GM23338 (cell line): ENCODE data around the gene NEURL3. TPM values are rescaled to one million over a fixed set of nuclear protein-coding genes. Genes with fewer than 3 reads are reported as not detected.
A peak's percentile ranks its signal among the peaks of the same experiment; 100 is the strongest.

Experiments
- ATAC-seq: fragments of 200-7000 bp; cut with Tn5 transposase; 3 replicates; pipeline ENCODE4 v1.9.1; 2020
- DNase-seq: peaks from one replicate; pipeline ENCODE4 v3.0.0-alpha.2; 2015; ENCODE audit warnings: low spot score
- H2AFZ ChIP-seq: fragments of 200-600 bp; sonication (generic); 2 replicates; pipeline ENCODE4 v1.8.0; 2016; ENCODE audit warnings: antibody characterized with exemption, mild to moderate bottlenecking, moderate library complexity
- H3F3A ChIP-seq: fragments of 200-600 bp; sonication (generic); replicated peaks from 2 replicates; pipeline ENCODE4 v1.8.0; 2017; ENCODE audit warnings: antibody characterized with exemption, mixed run types, low read depth
- H3K27ac ChIP-seq: fragments of 200-600 bp; sonication (generic); 2 replicates; pipeline ENCODE4 v1.6.1; 2016; ENCODE audit warnings: low read depth
- H3K27me3 ChIP-seq: fragments of 200-600 bp; sonication (generic); 2 replicates; pipeline ENCODE4 v1.8.0; 2016; ENCODE audit warnings: mild to moderate bottlenecking, mixed run types, moderate library complexity; ENCODE audit not compliant: insufficient read depth
- H3K36me3 ChIP-seq: fragments of 200-600 bp; sonication (generic); 2 replicates; pipeline ENCODE4 v1.8.0; 2016; ENCODE audit warnings: mild to moderate bottlenecking; ENCODE audit not compliant: insufficient read depth
- H3K4me1 ChIP-seq: fragments of 200-600 bp; sonication (generic); 2 replicates; pipeline ENCODE4 v1.8.0; 2016; ENCODE audit warnings: mild to moderate bottlenecking, moderate library complexity; ENCODE audit not compliant: insufficient read depth
- H3K4me2 ChIP-seq: fragments of 200-600 bp; sonication (generic); 2 replicates; pipeline ENCODE4 v1.7.1; 2017; ENCODE audit warnings: mixed run types
- H3K4me3 ChIP-seq: fragments of 200-600 bp; sonication (generic); 2 replicates; pipeline ENCODE4 v1.6.1; 2016; ENCODE audit warnings: mixed run types
- H3K79me2 ChIP-seq: fragments of 200-600 bp; sonication (generic); replicated peaks from 2 replicates; pipeline ENCODE4 v1.8.0; 2017; ENCODE audit warnings: mild to moderate bottlenecking; ENCODE audit not compliant: insufficient read depth
- H3K9me2 ChIP-seq: fragments of 200-600 bp; sonication (generic); 2 replicates; pipeline ENCODE4 v1.8.0; 2017; ENCODE audit not compliant: insufficient read depth
- H4K20me1 ChIP-seq: fragments of 200-600 bp; sonication (generic); replicated peaks from 2 replicates; pipeline ENCODE4 v1.8.0; 2017; ENCODE audit warnings: mild to moderate bottlenecking; ENCODE audit not compliant: insufficient read depth
- H3K27ac Mint-ChIP-seq: 2 replicates; pipeline ENCODE4 v1.8.0; 2020; ENCODE audit warnings: inconsistent platforms, mild to moderate bottlenecking, moderate library complexity, mixed read lengths
- H3K27me3 Mint-ChIP-seq: 3 replicates; pipeline ENCODE4 v1.8.0; 2022; ENCODE audit warnings: low read depth, mild to moderate bottlenecking, moderate library complexity, mixed read lengths, inconsistent platforms; ENCODE audit not compliant: insufficient read depth, poor library complexity
- H3K36me3 Mint-ChIP-seq: 3 replicates; pipeline ENCODE4 v1.8.0; 2021; ENCODE audit warnings: low read depth, mild to moderate bottlenecking, inconsistent platforms, moderate library complexity, mixed read lengths
- H3K4me1 Mint-ChIP-seq: 3 replicates; pipeline ENCODE4 v1.8.0; 2020; ENCODE audit warnings: mild to moderate bottlenecking, inconsistent platforms, mixed read lengths
- H3K4me3 Mint-ChIP-seq: 3 replicates; pipeline ENCODE4 v1.8.0; 2021; ENCODE audit warnings: moderate library complexity, mild to moderate bottlenecking, inconsistent platforms, mixed read lengths
- H3K9me3 Mint-ChIP-seq: 3 replicates; pipeline ENCODE4 v1.8.0; 2020; ENCODE audit warnings: moderate library complexity, mild to moderate bottlenecking, inconsistent platforms, mixed read lengths
- CTCF ChIP-seq, 2 experiments: fragments of 200-600 bp in 1 of 2; sonication (generic) in 1 of 2; conservative IDR thresholded peaks; 2 replicates each; pipeline versions ENCODE4 v1.5.1 to v1.6.1; 2016 to 2017; ENCODE audit warnings: antibody characterized with exemption in 2 of 2, low read depth in 2 of 2, mild to moderate bottlenecking in 2 of 2, moderate library complexity in 1 of 2
- JUNB ChIP-seq: IDR thresholded peaks from one replicate; pipeline ENCODE4 v1.6.1; 2016; ENCODE audit warnings: antibody characterized with exemption; ENCODE audit not compliant: unreplicated experiment
- NANOG ChIP-seq: IDR thresholded peaks from 2 replicates; pipeline ENCODE4 v1.6.1; 2016; ENCODE audit warnings: antibody characterized with exemption, borderline replicate concordance
- POLR2AphosphoS5 ChIP-seq: IDR thresholded peaks from 2 replicates; pipeline ENCODE4 v1.6.1; 2016; ENCODE audit warnings: antibody characterized with exemption, low read depth
- STAT1 ChIP-seq: IDR thresholded peaks from one replicate; pipeline ENCODE4 v1.6.1; 2016; ENCODE audit warnings: antibody characterized with exemption; ENCODE audit not compliant: unreplicated experiment
- ZNF114 ChIP-seq: fragments of 250-450 bp; sonication (Bioruptor Pico); IDR thresholded peaks from 2 replicates; pipeline ENCODE4 v1.5.0; 2020; ENCODE audit warnings: mild to moderate bottlenecking, moderate library complexity
- ZNF331 ChIP-seq: fragments of 250-450 bp; sonication (Bioruptor Pico); IDR thresholded peaks from 2 replicates; pipeline ENCODE4 v1.5.0; 2020; ENCODE audit warnings: low read depth, mild to moderate bottlenecking, moderate library complexity
- ZNF462 ChIP-seq: fragments of 250-450 bp; sonication (Bioruptor Pico); IDR thresholded peaks from 2 replicates; pipeline ENCODE4 v1.5.0; 2020; ENCODE audit warnings: mild to moderate bottlenecking, moderate library complexity
- polyA plus RNA-seq: library from polyadenylated mRNA; unstranded; fragments of >200 nt; fragmentation: Nextera tagmentation; extraction: Ambion mirVana; gene quantifications from 2 replicates; pipeline ENCODE4 v1.2.1, GENCODE V29; 2016
- total RNA-seq: library from RNA; depleted of rRNA; stranded (reverse); fragments of >200 nt; shearing (Covaris generic); gene quantifications from 2 replicates; pipeline ENCODE4 v1.2.3, GENCODE V29; 2014

Gene NEURL3
- total and polyA plus RNA-seq, 2 experiments from 2014 or later = 0.21 TPM; not detected in 1

GRCh38 chr2:96509114-96509846 lies 4.1 kb upstream of the NEURL3 start:
- Histone ChIP-seq H3F3A (0 out of 2 replicates have a peak, but pooled peaks cover 2% of the 10 kb centered on the region), H3K27ac (no peak overlapping the region), H3K4me2 (peak overlapping the region; percentile 82), H3K4me1 (peaks cover 3% of the 10 kb centered on the region; the same call in 1 of the 2 replicates), H3K27me3 (peaks cover 10% of the 10 kb centered on the region), H3K9me2 (no peaks in the 10 kb centered on the region), H3K79me2 (no peaks in the 10 kb centered on the region), H4K20me1 (no peaks in the 10 kb centered on the region), H2AFZ (peak overlapping the region; percentile 98), H3K36me3 (no peaks in the 10 kb centered on the region; the same call in 1 of the 2 replicates), H3K4me3 (peak overlapping the region; percentile 63)
- no peak overlapping the region for H3K27ac Mint-ChIP-seq
- peak; percentile 93 for DNase-seq
- peak; percentile 84 for ATAC-seq
- peaks cover 17% of the 10 kb centered on the region for H3K4me1 Mint-ChIP-seq
- peaks cover 5% of the 10 kb centered on the region; the same call in 2 of the 3 replicates for H3K9me3 Mint-ChIP-seq
- no peaks in the 10 kb centered on the region for H3K36me3 Mint-ChIP-seq
- TF ChIP-seq CTCF (conservative IDR thresholded peaks at IDR 0.05; ENCODE audit: low read depth in 2 of 2) (peak; percentile 83 to 98), ZNF114 (CRISPR knock-in tag) (no peak)
- H3K27me3 Mint-ChIP-seq = peaks cover 22% of the 10 kb centered on the region
- H3K4me3 Mint-ChIP-seq = peak overlapping the region; percentile 60; the same call in 2 of the 3 replicates

GRCh38 chr2:96508521-96509113 lies 3.5 kb upstream of the NEURL3 start:
- Histone ChIP-seq H3K79me2 (no peaks in the 10 kb centered on the region), H3K27me3 (peaks cover 10% of the 10 kb centered on the region), H3K36me3 (no peaks in the 10 kb centered on the region; the same call in 1 of the 2 replicates), H3F3A (0 out of 2 replicates have a peak, but pooled peaks cover 2% of the 10 kb centered on the region), H3K4me2 (peak overlapping the region; percentile 75), H3K27ac (no peak overlapping the region), H3K9me2 (no peaks in the 10 kb centered on the region), H3K4me3 (peak overlapping the region; percentile 50), H2AFZ (peak overlapping the region; percentile 95), H3K4me1 (peaks cover 3% of the 10 kb centered on the region; the same call in 1 of the 2 replicates), H4K20me1 (no peaks in the 10 kb centered on the region)
- no peak for DNase-seq
- peak; percentile 3 for ATAC-seq
- Mint-ChIP-seq H3K9me3 (peaks cover 5% of the 10 kb centered on the region; the same call in 2 of the 3 replicates), H3K36me3 (no peaks in the 10 kb centered on the region), H3K4me1 (peaks cover 17% of the 10 kb centered on the region), H3K27ac (no peak overlapping the region), H3K27me3 (peaks cover 24% of the 10 kb centered on the region), H3K4me3 (0 out of 3 replicates have a peak overlapping the region, but pooled peaks have one; percentile 60)
- TF ChIP-seq ZNF462 (no peak), NANOG (no peak), STAT1 (no peak), ZNF331 (CRISPR knock-in tag) (no peak), JUNB (no peak), POLR2AphosphoS5 (no peak), CTCF (conservative IDR thresholded peaks at IDR 0.05; ENCODE audit: low read depth in 2 of 2) (no peak)
